NCI-H345 treated with DMSO at 0.1 percent for 48 hours (cell line): ENCODE results near the gene KCNK3.
"Not testable (repeated sequence)": the region's sequence is repeated elsewhere in the genome, so short reads cannot be mapped to it uniquely, and the experiment has no call there.

Experiments
- DNase-seq: peaks from one replicate; lab custom pipeline; 2025; ENCODE audit not compliant: unreplicated experiment; lab: John Stamatoyannopoulos, UW

Gene KCNK3

GRCh38 chr2:26729311-26729710, 36.8 kb downstream of the KCNK3 start:
- no peak for DNase-seq

GRCh38 chr2:26730549-26731344, 38.2 kb downstream of the KCNK3 start:
- DNase-seq: no peak

GRCh38 chr2:26731714-26732113, 39.2 kb downstream of the KCNK3 start:
- DNase-seq: no peak

GRCh38 chr2:26732446-26732845, 39.9 kb downstream of the KCNK3 start:
- DNase-seq: no peak

GRCh38 chr2:26733413-26733812, 40.9 kb downstream of the KCNK3 start:
- DNase-seq: no peak

GRCh38 chr2:26735097-26735496, 42.6 kb downstream of the KCNK3 start:
- no peak for DNase-seq

GRCh38 chr2:26735883-26736588, 43.5 kb downstream of the KCNK3 start:
- no peak for DNase-seq

- no peak for DNase-seq
Measured at GRCh38 chr2:26737221-26737620, 44.7 kb downstream of the KCNK3 start.

- no peak for DNase-seq
Measured at GRCh38 chr2:26738481-26738880, 46.0 kb downstream of the KCNK3 start.

- DNase-seq: no peak
Measured at GRCh38 chr2:26739514-26739913, 47.0 kb downstream of the KCNK3 start.

- DNase-seq: no peak
Measured at GRCh38 chr2:26740346-26740745, 47.8 kb downstream of the KCNK3 start.

- no peak for DNase-seq
Measured at GRCh38 chr2:26740890-26741302, 48.4 kb downstream of the KCNK3 start.

GRCh38 chr2:26742048-26742770, 49.7 kb downstream of the KCNK3 start:
- no peak for DNase-seq

GRCh38 chr2:26743852-26744251, 51.3 kb downstream of the KCNK3 start:
- no peak for DNase-seq

- no peak for DNase-seq
Measured at GRCh38 chr2:26744953-26745352, 52.4 kb downstream of the KCNK3 start.

GRCh38 chr2:26745609-26746327, 53.2 kb downstream of the KCNK3 start:
- DNase-seq: peak; percentile 71

- no peak for DNase-seq
Measured at GRCh38 chr2:26746934-26747333, 54.4 kb downstream of the KCNK3 start.

GRCh38 chr2:26749787-26750420, 57.4 kb downstream of the KCNK3 start:
- not testable (repeated sequence) for DNase-seq

GRCh38 chr2:26750467-26750866, 57.9 kb downstream of the KCNK3 start:
- DNase-seq: not testable (repeated sequence)

GRCh38 chr2:26752656-26753055, 60.1 kb downstream of the KCNK3 start:
- no peak for DNase-seq

GRCh38 chr2:26754539-26754938, 62.0 kb downstream of the KCNK3 start:
- DNase-seq: no peak
